Lung (tissue), 12 donors: Measurements from ENCODE around the gene DTNBP1. TPM values are rescaled to one million over a fixed set of nuclear protein-coding genes. Genes with fewer than 3 reads are reported as not detected.
A peak's percentile ranks its signal among the peaks of the same experiment; 100 is the strongest.

Experiments used
- ATAC-seq: fragments of 200-7000 bp; cut with Tn5 transposase; one replicate; pipeline ENCODE4 v1.9.1; 2020; ENCODE audit warnings: moderate number of reproducible peaks; ENCODE audit not compliant: insufficient read depth, low FRiP score
- DNase-seq, 3 donors: peaks; one replicate each; pipeline ENCODE4 v3.0.0-alpha.2; 2013 to 2017
- H3K27ac ChIP-seq, 2 donors: one replicate each; pipeline ENCODE4 v1.5.1; 2013; ENCODE audit warnings: mild to moderate bottlenecking in 2 of 2, moderate library complexity in 2 of 2, control low read depth in 1 of 2, inconsistent platforms in 1 of 2, low read depth in 1 of 2, low read length in 1 of 2
- H3K27me3 ChIP-seq, 3 donors: one replicate each; pipeline ENCODE4 v1.5.1; 2013; ENCODE audit warnings: low read length in 2 of 3; ENCODE audit not compliant: control insufficient read depth in 3 of 3, insufficient read depth in 3 of 3
- H3K36me3 ChIP-seq, 4 donors: one replicate each; pipeline ENCODE4 v1.5.1; 2013; ENCODE audit warnings: low read length in 4 of 4, mild to moderate bottlenecking in 1 of 4, moderate library complexity in 1 of 4; ENCODE audit not compliant: control insufficient read depth in 4 of 4, insufficient read depth in 4 of 4
- H3K4me1 ChIP-seq, 5 donors: one replicate each; pipeline ENCODE4 v1.5.1; 2013; ENCODE audit warnings: low read length in 5 of 5, mild to moderate bottlenecking in 2 of 5, moderate library complexity in 1 of 5; ENCODE audit not compliant: control insufficient read depth in 5 of 5, insufficient read depth in 5 of 5
- H3K4me3 ChIP-seq: one replicate; pipeline ENCODE4 v1.5.1; 2013; ENCODE audit warnings: mild to moderate bottlenecking, control low read depth, moderate library complexity
- H3K9ac ChIP-seq, 2 donors: one replicate each; pipeline ENCODE4 v1.5.1; 2013; ENCODE audit warnings: low read length in 2 of 2, control low read depth in 1 of 2; ENCODE audit not compliant: insufficient read depth in 1 of 2
- H3K9me3 ChIP-seq, 4 donors: one replicate each; pipeline ENCODE4 v1.5.1; 2013; ENCODE audit warnings: low read length in 3 of 4, mild to moderate bottlenecking in 1 of 4, moderate library complexity in 1 of 4; ENCODE audit not compliant: control insufficient read depth in 4 of 4, insufficient read depth in 3 of 4
- CTCF ChIP-seq: IDR thresholded peaks from 2 replicates; pipeline ENCODE4 v1.5.1; 2012; ENCODE audit warnings: mild to moderate bottlenecking; ENCODE audit errors: control extremely low read depth, extremely low read depth
- WGBS, 2 donors: extraction: QIAGEN DNeasy Blood & Tissue Kit; methylation state at CpG; one replicate each; pipeline ENCODE4 v1.1.7; 2013; 5-methylcytosine and 5-hydroxymethylcytosine counted together
- polyA plus RNA-seq, 2 donors: library from polyadenylated mRNA; stranded (reverse); fragments of 200-250 nt; gene quantifications; one replicate each; pipeline ENCODE4 v1.2.1, GENCODE V29; 2013
- total RNA-seq, 2 donors: library from RNA; depleted of rRNA in 1 of 2; stranded (reverse); fragments of >200 nt in 1 of 2; gene quantifications; one replicate each; pipeline ENCODE4 v1.2.1, GENCODE V29; 2014 to 2021
- donor health status: control.
- donor health status: control.
- donor health status: Bipolar disorder and iron deficiency.
- donor health status: healthy.
- donor health status: DM: yes; HTN: yes; CAD: no.

DTNBP1 gene
- total and polyA plus RNA-seq, 4 donors, result 9.9 to 23.9 (median 20.5) TPM

DNA sequence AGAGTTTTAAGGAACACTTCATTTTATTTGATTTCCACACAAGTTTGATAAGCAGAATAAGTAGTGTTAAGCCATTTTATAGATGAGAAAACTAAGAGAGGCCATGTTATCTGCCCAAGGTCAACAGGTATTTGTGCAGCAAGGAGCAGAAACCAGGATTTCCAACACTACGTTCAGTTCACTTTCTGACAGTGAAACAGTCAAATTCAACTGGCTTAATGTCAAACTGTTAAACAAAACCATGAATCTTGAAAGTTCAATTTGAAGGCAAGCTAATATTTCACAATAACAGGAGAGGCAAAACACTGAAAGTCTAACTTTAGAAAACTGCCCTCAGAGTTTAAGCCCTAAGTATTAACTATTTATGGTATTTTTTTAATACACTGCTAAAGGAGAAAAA lies 32.6 kb downstream of the DTNBP1 start:
- DNase-seq (no peak), ATAC-seq (no peak)
- no peaks in the 10 kb centered on the region for H3K9me3 ChIP-seq
- WGBS, 2 donors, result 68 to 79% methylated on average over 1 of the region's 1 CpG
- no peak overlapping the region for H3K27ac ChIP-seq
- TF ChIP-seq CTCF, result no peak
- H3K36me3 ChIP-seq, result no peaks in the 10 kb centered on the region
- peaks cover 0 to 8% (median 0%) of the 10 kb centered on the region in 5 donors for H3K4me1 ChIP-seq
- H3K27me3 ChIP-seq, result no peaks in the 10 kb centered on the region
- no peak overlapping the region for H3K4me3 ChIP-seq
- no peak overlapping the region for H3K9ac ChIP-seq

DNA sequence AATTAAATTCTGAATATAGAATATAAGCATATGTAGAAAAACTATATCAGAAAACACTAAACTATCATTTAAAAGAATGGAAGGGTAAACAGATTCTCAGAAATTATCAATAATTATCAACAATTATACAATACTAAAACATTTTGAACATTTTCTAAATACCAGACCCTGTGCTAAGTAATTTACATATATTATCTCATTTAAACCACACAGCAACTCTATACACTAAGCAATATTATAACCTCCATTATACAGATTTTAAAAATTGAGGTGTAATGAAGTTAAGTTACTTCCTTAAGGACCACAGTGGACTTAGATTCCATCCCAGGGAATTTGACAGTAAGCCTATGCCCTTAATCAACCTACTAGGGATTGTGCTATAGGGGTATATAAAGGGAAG lies 33.3 kb downstream of the DTNBP1 start:
- Histone ChIP-seq H3K9me3 (no peaks in the 10 kb centered on the region), H3K36me3 (no peaks in the 10 kb centered on the region), H3K4me3 (no peak overlapping the region), H3K27ac (no peak overlapping the region), H3K27me3 (no peaks in the 10 kb centered on the region), H3K9ac (no peak overlapping the region), H3K4me1 (peaks cover 0 to 8% (median 0%) of the 10 kb centered on the region in 5 donors)
- ATAC-seq, result no peak
- no peak for TF ChIP-seq CTCF
- DNase-seq, result no peak

- no peak for TF ChIP-seq CTCF
- DNase-seq, result peak in 2 of 3 donors; percentile 31 to 42
- Histone ChIP-seq H3K9me3 (no peaks in the 10 kb centered on the region), H3K9ac (no peak overlapping the region), H3K27ac (no peak overlapping the region), H3K27me3 (no peaks in the 10 kb centered on the region), H3K4me1 (peaks cover 0 to 8% (median 0%) of the 10 kb centered on the region in 5 donors), H3K4me3 (no peak overlapping the region), H3K36me3 (no peaks in the 10 kb centered on the region)
- no peak for ATAC-seq
- 79 to 80% methylated on average over 7 of the region's 7 CpGs for WGBS, 2 donors
These were observed 34.2 kb downstream of the DTNBP1 start for GRCh38 chr6:15628499-15629131.

DNA sequence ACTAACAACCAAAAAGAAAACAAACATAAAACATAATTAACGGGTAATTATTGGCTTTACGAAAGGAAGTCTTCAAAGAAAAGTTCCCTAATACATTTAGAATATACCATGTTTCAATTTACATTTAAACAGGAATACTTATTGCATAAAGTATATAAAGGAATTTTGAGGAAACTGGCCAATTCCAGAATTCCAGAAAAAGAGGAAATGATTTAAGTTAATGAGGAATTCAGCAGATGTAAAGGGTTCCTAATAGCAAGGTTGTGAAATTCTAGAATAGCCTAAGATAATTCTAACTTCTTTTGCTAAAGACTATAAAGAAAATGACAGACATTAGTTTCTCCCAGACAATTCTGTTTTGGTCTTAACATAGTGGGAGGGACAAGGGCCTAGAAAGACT lies 35.0 kb downstream of the DTNBP1 start:
- no peaks in the 10 kb centered on the region for H3K9me3 ChIP-seq
- H3K27ac ChIP-seq, result no peak overlapping the region
- 96 to 97% methylated on average over 2 of the region's 2 CpGs for WGBS, 2 donors
- H3K4me3 ChIP-seq, result no peak overlapping the region
- peaks cover 0 to 15% (median 0%) of the 10 kb centered on the region in 5 donors for H3K4me1 ChIP-seq
- H3K36me3 ChIP-seq, result no peaks in the 10 kb centered on the region
- ATAC-seq (no peak), DNase-seq (peak in 2 of 3 donors; percentile 38 to 57)
- TF ChIP-seq CTCF, result no peak
- no peak overlapping the region for H3K9ac ChIP-seq
- H3K27me3 ChIP-seq, result no peaks in the 10 kb centered on the region
